NCI-H82 treated with DMSO at 0.1 percent for 48 hours (cell line): ENCODE measurements around the gene POTEM.
"Not testable (repeated sequence)": the region's sequence is repeated elsewhere in the genome, so short reads cannot be mapped to it uniquely, and the experiment has no call there.

Experiments used
- DNase-seq: peaks from one replicate; lab custom pipeline; 2025; ENCODE audit not compliant: unreplicated experiment; lab: John Stamatoyannopoulos, UW

Gene POTEM

GRCh38 chr14:18967134-18967533 is at the start of gene POTEM:
TSS of gene POTEM (plus strand) at chr14:18967434. CDS start at chr14:18967486, 52 bp downstream.
- not testable (repeated sequence) for DNase-seq

GRCh38 chr14:18918345-18918744 is 48.9 kb upstream of the POTEM start:
- not testable (repeated sequence) for DNase-seq

- not testable (repeated sequence) for DNase-seq
Observed at GRCh38 chr14:18920052-18920451, 47.2 kb upstream of the POTEM start.

DNA sequence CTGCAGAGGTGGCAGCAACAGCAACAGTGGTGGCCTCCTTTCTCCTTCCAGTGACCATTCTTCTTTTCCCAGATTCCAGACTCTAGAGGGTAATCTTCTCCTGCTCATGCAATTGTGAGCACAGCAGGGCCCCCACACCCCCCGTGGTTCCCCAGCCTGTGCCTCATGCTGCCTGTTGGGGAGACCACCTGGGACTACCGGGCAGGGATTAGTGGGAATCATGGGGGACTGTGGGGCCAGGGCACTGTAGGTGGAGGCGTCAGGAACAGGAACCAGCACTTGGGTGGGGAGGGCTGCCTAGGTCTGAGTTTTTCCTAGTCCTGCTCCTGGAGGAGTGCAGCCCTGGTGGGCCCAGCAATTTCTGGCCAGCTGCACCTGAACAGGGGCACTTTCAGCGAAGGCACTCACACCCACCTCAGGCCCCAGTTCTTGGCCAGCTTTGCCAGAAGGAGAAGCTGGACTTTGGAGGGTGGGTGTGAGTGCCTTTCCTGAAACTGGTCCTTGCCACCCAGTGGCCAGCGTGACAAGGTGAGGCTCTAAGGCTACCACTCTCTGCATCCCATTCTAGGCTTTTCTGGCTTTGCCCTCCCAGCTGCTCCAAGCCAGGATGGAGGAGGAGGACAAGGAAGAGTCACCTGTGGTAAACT is 46.1 kb upstream of the POTEM start:
- DNase-seq, result not testable (repeated sequence)

GRCh38 chr14:18936848-18937247 is 30.4 kb upstream of the POTEM start:
- DNase-seq, result not testable (repeated sequence)

DNA sequence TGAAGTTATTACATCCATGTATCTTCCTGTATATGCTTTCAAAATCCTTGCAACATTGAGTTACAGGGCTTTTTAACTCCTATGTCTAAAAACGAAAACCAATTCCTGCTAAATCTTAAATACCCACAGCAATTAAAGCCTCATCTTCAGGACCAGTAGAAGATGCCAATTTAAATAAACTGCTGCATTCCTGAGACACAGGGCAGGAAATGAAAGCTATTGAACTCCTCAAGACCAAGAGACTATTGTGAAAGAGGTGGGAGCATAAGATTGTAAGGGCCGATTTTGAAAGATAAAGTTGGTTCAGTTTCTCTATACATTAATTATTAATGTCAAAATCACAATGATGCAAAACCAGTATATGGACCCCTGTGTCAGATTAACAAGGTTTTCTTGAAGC is 28.5 kb upstream of the POTEM start:
- DNase-seq, result not testable (repeated sequence)

- DNase-seq, result not testable (repeated sequence)
Observed at GRCh38 chr14:18949939-18950338, 17.3 kb upstream of the POTEM start.

DNA sequence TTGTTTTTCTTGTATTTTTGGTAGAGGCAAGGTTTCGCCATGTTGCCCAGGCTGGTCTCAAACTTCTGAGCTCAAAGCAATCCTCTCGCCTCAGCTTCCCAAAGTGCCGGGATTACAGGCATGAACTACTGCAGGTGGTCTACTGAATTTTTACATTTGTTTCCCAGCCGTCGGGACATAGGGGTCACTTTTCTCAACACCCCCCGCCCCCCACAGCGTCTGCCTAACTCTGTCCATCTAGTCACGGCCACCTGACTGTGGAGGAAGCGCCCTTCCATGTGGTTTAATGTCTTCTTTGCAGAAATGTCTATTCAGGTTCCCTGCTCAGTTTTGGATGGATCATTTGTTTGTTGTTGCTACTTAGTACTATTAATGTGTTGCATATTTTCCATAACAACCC is 14.1 kb upstream of the POTEM start:
- not testable (repeated sequence) for DNase-seq

DNA sequence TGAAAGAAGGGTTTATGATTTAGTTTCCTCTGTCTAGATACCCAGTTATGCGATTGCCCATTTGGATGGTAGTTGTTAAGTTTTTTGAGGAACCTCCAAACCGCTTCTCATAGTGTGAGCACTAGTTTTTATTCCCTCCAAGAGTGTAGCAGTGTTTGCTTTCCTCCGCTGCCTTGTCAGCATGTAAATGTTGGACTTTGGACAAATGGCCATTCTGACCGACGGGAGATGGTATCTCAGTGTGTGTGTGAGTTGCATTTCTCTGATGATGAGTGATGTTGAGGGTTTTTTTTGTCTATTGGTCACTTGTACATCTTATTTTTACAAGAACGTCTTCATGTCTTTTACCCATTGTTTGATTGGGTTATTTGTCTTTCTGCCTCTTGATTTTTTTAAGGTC is 11.4 kb upstream of the POTEM start:
- DNase-seq, result not testable (repeated sequence)

- DNase-seq, result not testable (repeated sequence)
Observed at GRCh38 chr14:18961576-18961975, 5.7 kb upstream of the POTEM start.

DNA sequence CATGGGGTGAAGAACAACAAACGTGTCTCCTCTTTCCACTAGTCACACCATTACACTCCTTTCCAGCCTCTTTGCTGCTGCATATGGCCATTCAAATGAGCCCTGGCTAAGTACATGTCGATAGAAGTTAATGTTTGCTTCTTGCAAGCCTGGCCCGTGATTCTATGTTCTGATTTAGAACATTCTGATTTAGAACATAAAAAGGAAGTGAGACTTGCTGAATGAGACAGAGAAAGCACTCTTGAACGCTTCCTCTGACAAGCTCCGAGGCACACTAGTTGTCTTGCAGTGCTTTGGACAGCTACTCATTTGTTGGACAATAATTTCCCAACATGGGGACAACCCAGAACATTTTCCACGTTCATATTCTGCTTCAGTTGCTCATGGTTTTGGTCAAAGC is 5.1 kb upstream of the POTEM start:
- not testable (repeated sequence) for DNase-seq

GRCh38 chr14:18963276-18963675 is 4.0 kb upstream of the POTEM start:
- not testable (repeated sequence) for DNase-seq

DNA sequence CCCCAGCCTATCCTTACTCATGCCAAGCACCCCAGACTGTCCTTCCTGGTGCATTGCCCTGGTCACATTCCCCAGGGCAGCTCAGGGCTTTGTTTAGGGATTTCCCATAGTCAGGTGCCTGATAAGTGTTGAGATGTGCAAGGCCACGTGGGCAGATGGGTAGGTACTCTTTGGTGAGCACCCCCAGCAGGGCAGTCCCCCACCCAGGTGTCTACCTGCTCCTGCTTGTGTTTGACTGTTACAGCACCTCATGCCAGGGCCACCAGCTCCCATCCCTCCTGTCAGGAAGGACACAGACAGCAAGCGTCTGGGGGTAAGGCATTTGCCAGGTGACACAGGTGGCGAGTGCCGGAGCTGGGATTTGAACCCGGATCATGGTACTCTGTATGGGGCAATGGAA is 2.4 kb upstream of the POTEM start:
- not testable (repeated sequence) for DNase-seq

- DNase-seq, result not testable (repeated sequence)
Observed at GRCh38 chr14:19002566-19002965, 35.3 kb downstream of the POTEM start.

DNA sequence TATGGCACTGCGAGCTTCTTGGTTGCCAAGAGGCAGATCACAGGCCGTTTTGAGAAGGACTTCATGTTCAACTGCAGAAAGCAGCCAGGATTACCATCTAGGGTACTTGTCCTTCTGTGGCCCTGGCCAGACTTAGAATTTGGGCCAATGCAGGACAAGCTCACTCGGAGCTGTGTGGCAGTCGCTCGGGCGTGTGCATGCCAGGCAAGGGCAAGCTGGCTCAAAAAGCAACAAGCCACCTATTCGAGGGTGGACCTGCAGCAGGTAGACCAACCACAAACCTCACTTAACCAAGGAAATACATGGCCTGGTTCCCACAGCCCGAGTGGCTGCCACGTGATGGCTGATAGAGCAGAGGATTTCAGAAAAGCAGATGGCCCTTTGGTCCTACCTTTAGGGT is 39.3 kb downstream of the POTEM start:
- DNase-seq, result not testable (repeated sequence)

DNA sequence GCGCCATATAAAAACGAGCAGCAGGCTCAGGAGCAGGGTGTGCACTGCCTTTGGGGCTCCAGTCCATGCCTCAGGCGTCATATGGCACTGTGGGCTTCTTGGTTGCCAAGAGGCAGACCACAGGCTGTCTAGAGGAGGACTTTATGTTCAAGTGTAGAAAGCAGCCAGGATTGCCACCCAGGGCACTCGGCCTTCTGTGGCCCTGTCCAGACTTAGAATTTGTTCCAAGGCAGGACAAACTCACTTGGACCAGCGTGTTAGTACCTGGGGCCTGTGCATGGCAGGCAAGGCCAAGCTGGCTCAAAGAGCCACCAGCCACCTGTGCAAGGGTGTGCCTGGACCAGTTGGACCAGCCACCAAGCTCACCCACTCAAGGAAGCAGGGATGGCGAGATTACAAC is 40.4 kb downstream of the POTEM start:
- not testable (repeated sequence) for DNase-seq

DNA sequence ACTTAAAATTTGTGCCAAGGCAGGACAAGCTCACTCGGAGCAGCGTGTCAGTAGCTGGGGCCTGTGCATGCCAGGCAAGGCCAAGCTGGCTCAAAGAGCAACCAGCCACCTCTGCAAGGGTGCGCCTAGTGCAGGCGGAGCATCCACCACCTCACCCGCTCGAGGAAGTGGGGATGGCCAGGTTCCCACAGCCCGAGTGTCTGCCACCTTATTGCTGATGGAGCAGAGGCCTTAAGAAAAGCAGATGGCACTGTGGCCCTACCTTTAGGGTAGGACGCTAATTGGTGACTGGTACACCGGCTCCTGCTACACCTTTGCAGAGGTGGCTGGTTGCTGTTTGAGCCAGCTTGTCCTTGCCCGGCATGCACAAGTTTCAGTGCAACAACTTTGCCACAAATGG is 43.8 kb downstream of the POTEM start:
- not testable (repeated sequence) for DNase-seq

GRCh38 chr14:19011703-19012102 is 44.5 kb downstream of the POTEM start:
- DNase-seq, result not testable (repeated sequence)

DNA sequence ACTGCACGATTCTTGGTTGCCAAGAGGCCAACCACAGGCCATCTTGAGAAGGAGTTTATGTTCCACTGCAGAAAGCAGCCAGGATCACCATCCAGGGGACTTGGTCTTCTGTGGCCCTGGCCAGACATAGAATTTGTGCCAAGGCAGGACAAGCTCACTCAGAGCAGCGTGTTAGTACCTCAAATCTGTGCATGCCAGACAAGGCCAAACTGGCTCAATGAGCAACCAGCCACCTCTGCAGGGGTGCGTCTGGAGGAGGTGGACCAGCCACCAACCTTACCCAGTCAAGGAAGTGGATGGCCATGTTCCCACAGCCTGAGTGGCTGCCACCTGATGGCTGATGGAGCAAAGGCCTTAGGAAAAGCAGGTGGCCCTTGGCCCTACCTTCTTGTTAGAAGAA is 48.0 kb downstream of the POTEM start:
- not testable (repeated sequence) for DNase-seq

GRCh38 chr14:19025080-19025589 is 57.9 kb downstream of the POTEM start:
- DNase-seq, result not testable (repeated sequence)

GRCh38 chr14:19026649-19027351 is 59.6 kb downstream of the POTEM start:
- not testable (repeated sequence) for DNase-seq

- DNase-seq, result not testable (repeated sequence)
Observed at GRCh38 chr14:19027895-19028294, 60.7 kb downstream of the POTEM start.
